ENCODE measurements around the gene NEUROD2.

The NEUROD2 gene

DNA sequence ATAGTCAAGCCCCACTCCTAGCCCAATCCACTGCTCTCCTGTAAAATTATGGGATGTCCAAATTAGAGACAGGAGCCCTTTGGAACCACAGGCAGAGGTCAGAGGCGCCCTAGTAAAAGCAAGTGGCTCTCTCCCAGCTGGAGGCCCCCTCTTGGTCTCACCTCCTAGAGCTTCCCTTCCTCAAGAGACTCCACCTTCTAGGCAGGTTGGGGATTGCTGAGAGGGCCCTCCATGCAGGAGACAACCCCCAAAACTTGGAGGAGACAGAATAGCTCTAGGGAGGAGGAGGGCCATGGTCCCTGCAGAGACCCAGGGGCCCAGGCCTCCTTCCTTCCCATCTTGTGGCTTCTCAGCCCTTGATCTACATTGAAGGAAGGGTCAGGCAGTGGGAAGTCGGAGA, 29.4 kb downstream of the NEUROD2 start:
- H3K9ac ChIP-seq (ENCODE audit: low read length): no peak overlapping the region
- no peak overlapping the region for H3K4me3 ChIP-seq (ENCODE audit: low read length)
- H3K27me3 ChIP-seq (ENCODE audit: control insufficient read depth, insufficient read depth, low read length): peaks cover 8% of the 10 kb centered on the region
- H3K4me1 ChIP-seq (ENCODE audit: control insufficient read depth, insufficient read depth, low read length): peaks cover 10% of the 10 kb centered on the region
- H3K36me3 ChIP-seq (ENCODE audit: control insufficient read depth, insufficient read depth, low read length): no peaks in the 10 kb centered on the region
- H3K9me3 ChIP-seq (ENCODE audit: control insufficient read depth, low read length): no peaks in the 10 kb centered on the region

DNA sequence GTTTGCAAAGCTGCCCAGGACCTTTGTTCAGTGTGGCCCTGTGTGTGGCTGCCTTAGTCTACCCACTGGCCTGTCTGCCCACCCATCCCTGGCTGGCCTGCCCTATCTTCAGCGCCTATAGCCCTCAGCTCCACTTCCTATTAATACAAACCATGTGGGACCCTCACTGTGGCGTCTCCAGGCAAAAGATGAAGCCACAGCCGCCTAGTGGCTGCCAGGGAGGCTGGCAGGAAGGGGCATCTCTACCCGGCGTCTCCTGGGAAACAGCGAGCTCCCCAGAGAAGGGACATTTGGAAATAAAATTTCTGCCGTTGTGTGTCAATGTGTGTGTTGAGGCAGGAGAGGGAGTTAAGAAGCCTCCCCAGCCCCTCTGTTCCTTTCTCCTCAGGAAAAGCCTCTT, 31.5 kb downstream of the NEUROD2 start:
- Histone ChIP-seq H3K9ac (ENCODE audit: low read length) (no peak overlapping the region), H3K9me3 (ENCODE audit: control insufficient read depth, low read length) (no peaks in the 10 kb centered on the region), H3K4me1 (ENCODE audit: control insufficient read depth, insufficient read depth, low read length) (peaks cover 10% of the 10 kb centered on the region), H3K4me3 (ENCODE audit: low read length) (no peak overlapping the region), H3K27me3 (ENCODE audit: control insufficient read depth, insufficient read depth, low read length) (peaks cover 8% of the 10 kb centered on the region), H3K36me3 (ENCODE audit: control insufficient read depth, insufficient read depth, low read length) (no peaks in the 10 kb centered on the region)

DNA sequence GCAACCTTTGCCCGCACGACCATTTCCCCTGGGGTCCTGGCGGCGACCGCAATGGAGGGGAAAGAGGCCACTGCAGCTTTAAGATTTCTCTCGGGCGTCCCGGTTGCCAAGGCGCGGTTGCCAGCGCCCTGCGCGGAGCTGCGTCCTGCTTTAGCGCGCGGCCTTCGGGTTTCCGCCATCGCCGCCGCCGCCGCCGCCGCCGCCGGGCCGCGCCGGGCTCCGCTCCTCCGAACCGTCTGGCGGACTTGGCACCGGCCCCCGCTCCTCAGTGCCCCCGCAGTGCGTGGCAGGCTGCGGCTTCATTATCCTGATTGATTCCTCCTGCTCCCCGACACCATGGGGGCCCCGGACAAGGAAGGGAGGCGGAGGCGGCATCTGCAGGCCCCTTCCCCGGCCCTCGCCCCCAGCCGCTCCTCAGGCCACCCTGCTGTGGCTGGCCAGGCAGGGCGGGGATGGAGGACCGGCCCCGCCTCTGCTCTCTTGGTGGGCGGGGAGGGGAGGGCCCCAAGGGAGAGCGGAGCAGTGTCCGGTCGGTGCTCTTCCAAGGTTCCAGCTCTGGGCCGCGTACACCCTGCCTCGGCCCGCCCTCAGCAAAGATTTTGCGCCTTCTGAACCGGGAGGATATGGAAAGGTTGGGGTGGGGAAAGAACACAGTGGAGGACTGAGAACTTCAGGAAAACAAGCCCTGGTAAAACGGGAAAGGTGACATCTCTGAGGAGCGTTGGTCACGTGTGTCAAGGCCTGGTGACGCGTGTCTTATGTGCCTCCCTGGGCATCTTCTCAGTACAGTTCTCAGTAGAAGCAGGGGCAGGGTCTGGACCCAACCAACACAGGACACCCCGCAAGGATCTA, 34.0 kb downstream of the NEUROD2 start:
- Histone ChIP-seq H3K4me1 (ENCODE audit: control insufficient read depth, insufficient read depth, low read length) (peaks cover 3% of the 10 kb centered on the region), H3K36me3 (ENCODE audit: control insufficient read depth, insufficient read depth, low read length) (no peaks in the 10 kb centered on the region), H3K4me3 (ENCODE audit: low read length) (no peak overlapping the region), H3K9me3 (ENCODE audit: control insufficient read depth, low read length) (no peaks in the 10 kb centered on the region), H3K27me3 (ENCODE audit: control insufficient read depth, insufficient read depth, low read length) (peaks cover 3% of the 10 kb centered on the region), H3K9ac (ENCODE audit: low read length) (peak overlapping the region; percentile 46)

DNA sequence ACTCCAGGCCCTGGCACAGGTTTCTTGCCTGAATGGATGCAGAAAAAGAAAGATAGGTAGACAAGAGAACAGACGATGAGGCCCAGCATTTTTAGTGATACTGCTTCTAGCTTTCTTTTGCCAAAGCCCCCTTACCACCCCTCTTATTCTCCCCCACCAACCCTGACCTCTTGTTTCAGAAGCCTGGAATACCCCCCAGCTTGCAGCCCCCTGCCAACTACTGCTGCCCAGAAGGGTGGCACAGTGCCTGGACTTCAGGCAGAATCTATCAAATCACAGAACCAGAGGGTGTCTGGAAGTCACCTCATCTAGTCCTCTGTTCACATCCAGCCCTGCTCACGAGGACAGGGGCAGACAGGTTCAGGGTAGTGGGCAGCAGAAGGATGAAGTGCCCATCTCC, 35.6 kb downstream of the NEUROD2 start:
- Histone ChIP-seq H3K9me3 (ENCODE audit: control insufficient read depth, low read length) (no peaks in the 10 kb centered on the region), H3K9ac (ENCODE audit: low read length) (no peak overlapping the region), H3K36me3 (ENCODE audit: control insufficient read depth, insufficient read depth, low read length) (peaks cover 4% of the 10 kb centered on the region), H3K4me1 (ENCODE audit: control insufficient read depth, insufficient read depth, low read length) (peaks cover 3% of the 10 kb centered on the region), H3K4me3 (ENCODE audit: low read length) (no peak overlapping the region), H3K27me3 (ENCODE audit: control insufficient read depth, insufficient read depth, low read length) (no peaks in the 10 kb centered on the region)

DNA sequence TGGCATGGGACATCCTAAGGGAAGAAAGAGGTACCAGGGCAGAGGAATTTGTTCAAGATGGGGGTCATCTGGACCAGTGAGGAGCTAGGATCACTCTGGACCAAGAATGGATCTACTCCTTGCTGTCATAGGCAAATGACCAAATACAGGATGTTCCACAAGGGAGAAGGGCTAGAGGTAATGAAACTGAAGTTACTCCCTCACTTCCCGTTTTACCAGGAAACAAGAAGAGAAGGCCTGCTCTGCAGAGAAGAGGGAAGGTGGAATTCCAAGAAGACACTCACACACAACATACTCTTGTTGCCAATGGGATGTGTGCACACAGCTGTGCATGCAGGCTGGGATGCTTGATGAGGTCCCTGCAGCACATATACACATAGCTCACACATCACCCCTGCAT, 38.6 kb downstream of the NEUROD2 start:
- Histone ChIP-seq H3K36me3 (ENCODE audit: control insufficient read depth, insufficient read depth, low read length) (peaks cover 4% of the 10 kb centered on the region), H3K9me3 (ENCODE audit: control insufficient read depth, low read length) (no peaks in the 10 kb centered on the region), H3K9ac (ENCODE audit: low read length) (no peak overlapping the region), H3K4me1 (ENCODE audit: control insufficient read depth, insufficient read depth, low read length) (peaks cover 2% of the 10 kb centered on the region), H3K27me3 (ENCODE audit: control insufficient read depth, insufficient read depth, low read length) (no peaks in the 10 kb centered on the region), H3K4me3 (ENCODE audit: low read length) (no peak overlapping the region)

DNA sequence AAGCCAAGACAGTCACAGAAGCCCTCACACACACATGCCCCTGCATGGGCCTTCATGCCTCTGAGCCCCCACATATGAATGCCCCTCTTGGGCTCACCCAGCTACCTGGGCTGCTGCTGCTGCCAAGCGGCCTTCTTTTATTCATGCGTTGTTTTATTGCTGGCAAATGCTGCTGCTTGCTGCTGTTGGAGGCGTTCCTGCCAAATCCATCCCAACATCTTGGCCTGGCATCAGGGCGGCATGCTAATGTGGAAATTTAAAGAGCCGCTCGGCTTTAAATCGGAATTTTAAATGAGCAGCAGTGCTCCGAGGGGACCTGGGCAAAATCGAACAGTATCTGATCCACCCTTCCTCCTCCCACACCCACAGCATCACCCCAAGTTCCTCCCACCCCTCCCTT, 39.0 kb downstream of the NEUROD2 start:
- Histone ChIP-seq H3K27me3 (ENCODE audit: control insufficient read depth, insufficient read depth, low read length) (no peaks in the 10 kb centered on the region), H3K4me1 (ENCODE audit: control insufficient read depth, insufficient read depth, low read length) (no peaks in the 10 kb centered on the region), H3K4me3 (ENCODE audit: low read length) (no peak overlapping the region), H3K36me3 (ENCODE audit: control insufficient read depth, insufficient read depth, low read length) (peaks cover 4% of the 10 kb centered on the region), H3K9me3 (ENCODE audit: control insufficient read depth, low read length) (no peaks in the 10 kb centered on the region), H3K9ac (ENCODE audit: low read length) (no peak overlapping the region)

GRCh38 chr17:39566094-39566850, 41.4 kb downstream of the NEUROD2 start:
- no peaks in the 10 kb centered on the region for H3K9me3 ChIP-seq (ENCODE audit: control insufficient read depth, low read length)
- H3K36me3 ChIP-seq (ENCODE audit: control insufficient read depth, insufficient read depth, low read length): peaks cover 4% of the 10 kb centered on the region
- H3K9ac ChIP-seq (ENCODE audit: low read length): no peak overlapping the region
- H3K27me3 ChIP-seq (ENCODE audit: control insufficient read depth, insufficient read depth, low read length): no peaks in the 10 kb centered on the region
- no peak overlapping the region for H3K4me3 ChIP-seq (ENCODE audit: low read length)
- H3K4me1 ChIP-seq (ENCODE audit: control insufficient read depth, insufficient read depth, low read length): no peaks in the 10 kb centered on the region

GRCh38 chr17:39564211-39564848, 43.4 kb downstream of the NEUROD2 start:
- Histone ChIP-seq H3K36me3 (ENCODE audit: control insufficient read depth, insufficient read depth, low read length) (peaks cover 4% of the 10 kb centered on the region), H3K27me3 (ENCODE audit: control insufficient read depth, insufficient read depth, low read length) (no peaks in the 10 kb centered on the region), H3K9me3 (ENCODE audit: control insufficient read depth, low read length) (no peaks in the 10 kb centered on the region), H3K4me1 (ENCODE audit: control insufficient read depth, insufficient read depth, low read length) (no peaks in the 10 kb centered on the region), H3K9ac (ENCODE audit: low read length) (no peak overlapping the region), H3K4me3 (ENCODE audit: low read length) (no peak overlapping the region)

DNA sequence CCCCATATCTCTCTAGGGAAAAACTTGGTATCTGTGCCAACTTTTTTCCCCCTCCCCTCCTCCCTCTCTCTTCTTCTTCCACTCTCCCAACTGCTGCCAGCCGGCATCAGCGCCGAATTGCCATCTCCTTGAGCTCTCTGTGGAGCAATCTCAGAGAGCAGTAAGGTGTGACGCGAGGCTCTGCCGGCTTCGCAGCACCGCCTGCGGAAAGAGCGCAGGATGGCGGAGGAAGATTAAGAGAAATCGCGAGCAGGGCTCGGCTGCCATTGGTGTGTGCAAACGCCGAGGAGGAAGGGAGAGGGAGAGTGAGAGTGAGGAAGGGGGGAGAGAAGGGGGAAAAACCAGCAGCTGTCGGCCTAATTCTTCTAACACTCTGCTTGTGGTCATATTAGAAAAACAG, 44.2 kb downstream of the NEUROD2 start:
- H3K4me1 ChIP-seq (ENCODE audit: control insufficient read depth, insufficient read depth, low read length): no peaks in the 10 kb centered on the region
- H3K27me3 ChIP-seq (ENCODE audit: control insufficient read depth, insufficient read depth, low read length): no peaks in the 10 kb centered on the region
- H3K9me3 ChIP-seq (ENCODE audit: control insufficient read depth, low read length): no peaks in the 10 kb centered on the region
- no peak overlapping the region for H3K9ac ChIP-seq (ENCODE audit: low read length)
- H3K4me3 ChIP-seq (ENCODE audit: low read length): no peak overlapping the region
- H3K36me3 ChIP-seq (ENCODE audit: control insufficient read depth, insufficient read depth, low read length): peaks cover 4% of the 10 kb centered on the region

DNA sequence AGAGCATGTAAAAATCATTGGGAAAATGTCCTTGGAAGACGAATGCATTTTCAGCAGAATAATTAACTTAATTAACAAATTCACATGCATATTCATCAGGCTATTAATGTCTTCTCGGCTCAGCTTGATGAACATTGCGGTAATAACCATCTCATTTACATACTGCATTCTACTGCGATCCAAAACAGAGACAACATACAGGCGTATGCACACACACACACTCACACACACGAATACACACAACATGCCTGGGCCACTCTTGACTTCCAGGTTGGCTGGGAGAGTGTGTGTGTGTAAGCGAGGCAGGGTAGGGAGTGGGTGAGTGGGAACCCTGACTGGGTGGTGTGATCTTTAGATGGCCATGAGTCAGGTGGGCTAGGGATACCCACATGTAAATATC, 44.7 kb downstream of the NEUROD2 start:
- Histone ChIP-seq H3K36me3 (ENCODE audit: control insufficient read depth, insufficient read depth, low read length) (peaks cover 4% of the 10 kb centered on the region), H3K27me3 (ENCODE audit: control insufficient read depth, insufficient read depth, low read length) (no peaks in the 10 kb centered on the region), H3K4me3 (ENCODE audit: low read length) (no peak overlapping the region), H3K4me1 (ENCODE audit: control insufficient read depth, insufficient read depth, low read length) (no peaks in the 10 kb centered on the region), H3K9ac (ENCODE audit: low read length) (no peak overlapping the region), H3K9me3 (ENCODE audit: control insufficient read depth, low read length) (no peaks in the 10 kb centered on the region)

- no peaks in the 10 kb centered on the region for H3K36me3 ChIP-seq (ENCODE audit: control insufficient read depth, insufficient read depth, low read length)
- H3K4me3 ChIP-seq (ENCODE audit: low read length): no peak overlapping the region
- H3K4me1 ChIP-seq (ENCODE audit: control insufficient read depth, insufficient read depth, low read length): no peaks in the 10 kb centered on the region
These were observed 45.3 kb downstream of the NEUROD2 start for GRCh38 chr17:39562395-39562794.

DNA sequence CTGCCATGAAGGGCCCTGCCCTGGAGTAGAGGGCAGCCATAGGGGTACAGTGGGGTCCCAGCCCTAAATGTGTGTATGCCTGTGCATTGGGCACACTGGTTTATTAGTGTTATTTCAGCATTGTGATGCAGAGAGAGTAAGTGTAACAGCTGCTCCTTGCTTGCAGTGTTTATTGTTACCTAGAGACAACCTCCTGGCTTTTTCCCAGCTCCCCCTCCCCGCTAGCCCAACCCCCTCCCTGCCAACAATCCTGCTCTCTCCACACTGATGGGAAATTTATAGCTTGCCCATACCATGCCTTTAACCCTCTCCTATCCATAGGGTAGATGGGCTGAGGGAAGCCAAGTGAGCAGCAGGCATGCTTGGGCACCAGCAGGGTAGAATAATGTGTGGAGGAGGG, 51.3 kb downstream of the NEUROD2 start:
- Histone ChIP-seq H3K27me3 (ENCODE audit: control insufficient read depth, insufficient read depth, low read length) (no peaks in the 10 kb centered on the region), H3K4me3 (ENCODE audit: low read length) (no peak overlapping the region), H3K9ac (ENCODE audit: low read length) (no peak overlapping the region), H3K9me3 (ENCODE audit: control insufficient read depth, low read length) (no peaks in the 10 kb centered on the region), H3K4me1 (ENCODE audit: control insufficient read depth, insufficient read depth, low read length) (no peaks in the 10 kb centered on the region), H3K36me3 (ENCODE audit: control insufficient read depth, insufficient read depth, low read length) (no peaks in the 10 kb centered on the region)

More at GRCh38 chr17:39562395-39562794, 45.3 kb downstream of the NEUROD2 start:
- Histone ChIP-seq H3K27me3 (ENCODE audit: control insufficient read depth, insufficient read depth, low read length) (no peaks in the 10 kb centered on the region), H3K9me3 (ENCODE audit: control insufficient read depth, low read length) (no peaks in the 10 kb centered on the region), H3K9ac (ENCODE audit: low read length) (no peak overlapping the region)

Measured in mucosa of stomach (tissue), 1 donor.